PC-3 (cell line): ENCODE results near the gene KRT82.

Experiments
- CTCF ChIP-seq: fragments of 300-600 bp; sonication (generic); conservative IDR thresholded peaks from 2 replicates; pipeline ENCODE4 v1.5.1; 2017; ENCODE audit warnings: antibody characterized with exemption, low read depth, mild to moderate bottlenecking, low read length
- EZH2 ChIP-seq: fragments of 300-600 bp; sonication (generic); IDR thresholded peaks from one replicate; pipeline ENCODE4 v1.6.1; 2017; ENCODE audit warnings: antibody characterized with exemption, mild to moderate bottlenecking, low read length; ENCODE audit not compliant: unreplicated experiment

GRCh38 chr12:52356762-52357580, 49.2 kb downstream of the KRT82 start:
- TF ChIP-seq CTCF (no peak), EZH2 (no peak)
